GM21528 (cell line): Measurements from ENCODE around the gene ESPNL.

Experiments used
- ATAC-seq: cut with Tn5 transposase; IDR thresholded peaks from one replicate; pipeline ENCODE4 v1.9.1; 2021; ENCODE audit warnings: mild to moderate bottlenecking, moderate library complexity; ENCODE audit not compliant: unreplicated experiment, low FRiP score

ESPNL gene

DNA sequence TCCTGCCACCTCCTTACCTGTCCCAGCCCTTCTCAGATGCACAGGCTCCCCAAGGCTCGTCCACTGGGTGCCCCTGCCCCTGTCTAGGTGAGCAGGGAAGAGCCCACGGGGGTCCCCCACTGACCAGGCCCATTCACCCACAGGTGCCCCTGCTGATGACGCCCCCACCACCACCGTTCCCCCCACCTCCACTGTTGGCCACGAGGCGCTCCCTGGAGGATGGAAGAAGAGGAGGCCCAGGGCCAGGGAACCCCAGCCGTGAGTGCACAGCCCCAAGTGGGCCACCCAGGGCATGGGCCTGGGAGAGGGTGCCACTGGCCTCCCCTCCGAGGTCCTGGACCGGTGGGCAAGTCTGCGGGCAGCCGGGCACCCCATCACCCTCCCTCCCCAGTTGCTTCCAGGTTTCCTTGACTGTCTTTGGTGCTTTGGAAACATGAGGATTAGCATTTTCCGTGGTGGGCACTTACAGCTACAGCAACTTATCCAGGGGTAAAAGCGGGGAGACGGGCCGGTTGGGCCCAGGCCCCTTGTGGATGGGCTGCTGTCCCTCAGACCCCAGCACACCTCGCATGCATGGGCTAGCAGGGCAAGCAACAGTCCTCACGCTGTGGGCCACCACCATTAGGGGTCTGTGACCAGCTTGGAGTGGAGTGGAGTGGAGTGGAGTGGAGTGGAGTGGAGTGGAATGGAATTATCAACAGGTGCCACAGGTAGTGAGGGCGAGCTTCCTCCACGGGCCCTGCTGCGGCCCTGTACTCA, 25.2 kb downstream of the ESPNL start:
- ATAC-seq, result no peak

DNA sequence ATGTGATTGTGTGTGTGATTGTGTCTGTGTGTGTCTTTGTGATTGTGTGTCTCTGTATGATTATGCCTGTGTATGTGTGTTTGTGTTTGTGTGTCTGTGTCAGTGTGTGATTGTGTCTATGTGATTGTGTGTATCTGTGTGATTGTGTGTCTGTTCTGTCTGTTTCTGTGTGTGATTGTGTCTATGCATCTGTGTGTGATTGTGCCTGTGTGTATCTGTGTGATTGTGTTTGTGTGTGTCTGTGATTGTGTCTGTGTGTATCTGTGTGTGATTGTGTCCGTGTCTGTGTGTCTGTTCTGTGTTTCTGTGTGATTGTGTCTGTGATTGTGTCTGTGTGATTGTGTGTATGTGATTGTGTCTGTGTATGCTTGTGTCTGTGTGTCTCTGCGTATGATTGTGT, 26.2 kb downstream of the ESPNL start:
- no peak for ATAC-seq

- no peak for ATAC-seq
Observed at GRCh38 chr2:238126775-238127164, 26.6 kb downstream of the ESPNL start.

DNA sequence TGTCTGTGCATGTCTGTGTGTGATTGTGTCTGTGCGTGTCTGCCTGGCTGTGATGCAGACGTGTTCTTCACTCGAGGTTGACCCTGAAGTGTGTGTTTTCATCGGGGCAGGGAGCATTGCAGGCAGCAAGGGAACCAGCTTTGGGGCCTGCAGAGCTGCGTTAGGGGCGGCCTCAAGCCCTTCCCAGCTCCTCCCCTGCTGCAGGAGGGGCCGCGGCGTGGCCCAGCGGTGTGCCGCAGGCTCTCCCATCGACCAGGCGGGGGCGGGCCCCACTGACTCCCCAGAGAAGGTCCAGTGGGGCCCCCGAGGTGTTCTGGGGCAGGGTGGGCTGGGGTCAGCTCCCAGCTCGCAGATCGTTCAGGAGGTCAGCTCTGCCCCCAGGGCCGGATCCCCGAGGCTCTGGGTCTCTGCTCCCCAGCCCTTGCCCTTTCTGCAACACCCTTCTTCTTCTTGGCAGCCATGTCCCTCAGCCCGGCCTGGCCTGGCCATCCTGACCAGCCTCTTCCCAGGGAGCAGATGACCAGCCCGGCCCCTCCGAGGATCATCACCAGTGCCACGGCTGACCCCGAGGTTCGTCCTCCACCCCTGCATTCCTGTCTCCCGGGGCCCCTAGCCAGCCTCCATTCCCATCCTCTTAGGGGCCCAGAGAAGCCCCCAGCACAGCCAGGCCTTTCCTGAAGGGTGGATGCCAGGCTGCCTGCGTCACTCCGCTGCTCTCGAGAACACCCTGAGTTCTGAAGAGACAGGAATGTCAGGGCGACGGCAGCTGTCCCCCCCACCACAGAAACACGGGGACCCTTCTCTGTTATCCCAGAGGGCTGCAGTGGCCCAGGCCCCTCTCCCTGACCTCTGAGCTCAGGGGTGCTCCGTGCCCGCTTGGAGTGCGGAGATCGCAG, 27.3 kb downstream of the ESPNL start:
- ATAC-seq, result no peak

GRCh38 chr2:238128061-238128440, 27.9 kb downstream of the ESPNL start:
- ATAC-seq, result no peak

DNA sequence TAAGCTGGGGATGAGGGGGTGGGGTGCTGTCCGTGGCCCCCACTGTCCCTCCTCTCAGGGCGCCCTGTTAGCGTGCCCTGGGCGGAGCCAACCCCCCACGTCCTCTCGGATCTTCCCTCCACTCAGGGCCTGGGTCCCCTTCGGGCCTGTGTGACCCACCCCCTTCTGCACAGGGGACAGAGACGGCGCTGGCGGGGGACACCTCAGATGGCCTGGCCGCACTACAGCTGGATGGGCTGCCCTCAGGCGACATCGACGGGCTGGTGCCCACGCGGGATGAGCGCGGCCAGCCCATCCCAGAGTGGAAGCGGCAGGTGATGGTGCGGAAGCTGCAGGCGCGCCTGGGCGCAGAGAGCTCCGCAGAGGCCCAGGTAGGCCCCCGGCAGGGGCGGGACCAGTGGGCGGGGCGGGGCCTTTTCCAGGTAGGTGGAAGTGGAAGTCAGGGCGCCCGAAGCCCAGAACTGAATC, 28.4 kb downstream of the ESPNL start:
- ATAC-seq, result no peak

- ATAC-seq, result no peak
Observed at GRCh38 chr2:238129166-238130010, 29.2 kb downstream of the ESPNL start.

- ATAC-seq, result no peak
Observed at GRCh38 chr2:238130111-238130695, 30.1 kb downstream of the ESPNL start.

DNA sequence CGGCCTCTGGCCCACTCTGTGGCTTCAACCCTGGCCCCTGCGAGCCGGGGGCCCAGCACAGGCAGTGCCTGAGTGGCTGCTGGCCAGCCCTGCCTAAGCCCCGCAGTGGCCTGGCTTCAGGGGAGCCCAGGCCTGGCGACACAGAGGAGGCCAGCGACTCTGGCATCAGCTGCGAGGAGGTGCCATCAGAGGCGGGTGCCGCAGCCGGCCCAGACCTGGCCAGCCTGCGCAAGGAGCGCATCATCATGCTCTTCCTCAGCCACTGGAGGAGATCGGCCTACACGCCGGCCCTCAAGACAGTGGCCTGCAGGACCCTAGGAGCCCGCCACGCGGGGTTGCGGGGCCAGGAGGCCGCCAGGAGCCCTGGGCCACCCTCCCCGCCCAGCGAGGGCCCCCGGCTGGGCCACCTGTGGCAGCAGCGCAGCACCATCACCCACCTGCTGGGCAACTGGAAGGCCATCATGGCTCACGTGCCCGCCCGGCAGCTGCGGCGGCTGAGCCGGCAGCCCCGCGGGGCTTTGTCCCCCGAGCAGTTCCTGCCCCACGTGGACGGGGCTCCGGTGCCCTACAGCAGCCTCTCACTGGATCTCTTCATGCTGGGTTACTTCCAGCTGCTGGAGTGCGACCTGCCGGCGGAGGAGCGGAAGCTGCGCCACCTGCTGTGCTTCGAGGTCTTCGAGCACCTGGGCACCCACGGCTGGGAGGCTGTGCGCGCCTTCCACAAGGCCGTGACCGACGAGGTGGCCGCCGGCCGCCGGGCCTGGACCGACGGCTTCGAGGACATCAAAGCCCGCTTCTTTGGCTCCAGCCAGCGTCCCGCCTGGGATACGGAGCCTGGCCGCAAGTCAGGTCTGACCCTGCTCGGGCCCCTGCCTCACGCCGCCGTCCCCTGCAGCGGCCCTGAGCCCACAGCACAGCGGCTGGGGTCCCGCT, 30.8 kb downstream of the ESPNL start:
- ATAC-seq, result no peak

DNA sequence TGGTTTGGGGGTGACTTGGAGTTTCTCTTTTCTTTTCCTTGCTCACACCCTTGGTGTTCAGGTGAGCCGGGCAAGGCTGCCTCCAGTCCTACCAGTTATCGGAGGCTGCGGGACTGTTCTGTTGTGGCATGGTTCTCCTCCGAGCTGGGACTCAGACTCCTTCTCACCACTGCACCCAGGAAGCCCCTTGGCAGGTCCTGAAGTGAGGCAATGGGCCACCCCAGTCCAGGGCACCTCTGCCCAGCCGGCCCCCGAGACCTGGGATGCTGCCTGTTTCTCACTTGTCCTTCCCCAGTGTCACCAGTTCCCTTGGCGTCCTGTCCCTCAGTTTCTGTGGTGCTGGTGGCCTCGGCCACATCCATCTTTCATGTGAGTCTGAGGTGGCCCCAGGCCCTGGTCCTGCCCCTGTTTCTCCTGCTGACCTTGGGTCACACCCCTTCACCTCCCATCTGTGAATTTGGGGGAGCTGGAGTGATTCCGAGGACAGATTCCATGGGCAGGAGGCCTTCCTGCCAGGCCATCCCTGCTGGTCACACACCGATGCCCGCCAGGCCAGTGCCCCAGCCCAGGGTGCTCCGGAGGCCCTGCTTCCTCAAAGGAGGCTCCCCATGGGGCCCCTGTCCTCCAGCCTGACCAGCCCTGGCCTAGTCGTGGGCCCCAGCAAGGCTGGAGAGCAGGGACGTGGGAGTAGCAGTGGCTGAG, 31.8 kb downstream of the ESPNL start:
- no peak for ATAC-seq

- no peak for ATAC-seq
Observed at GRCh38 chr2:238132463-238133450, 32.6 kb downstream of the ESPNL start.

- no peak for ATAC-seq
Observed at GRCh38 chr2:238133499-238134392, 33.6 kb downstream of the ESPNL start.

- ATAC-seq, result no peak
Observed at GRCh38 chr2:238134393-238134785, 34.2 kb downstream of the ESPNL start.

- ATAC-seq, result no peak
Observed at GRCh38 chr2:238135601-238136150, 35.5 kb downstream of the ESPNL start.

DNA sequence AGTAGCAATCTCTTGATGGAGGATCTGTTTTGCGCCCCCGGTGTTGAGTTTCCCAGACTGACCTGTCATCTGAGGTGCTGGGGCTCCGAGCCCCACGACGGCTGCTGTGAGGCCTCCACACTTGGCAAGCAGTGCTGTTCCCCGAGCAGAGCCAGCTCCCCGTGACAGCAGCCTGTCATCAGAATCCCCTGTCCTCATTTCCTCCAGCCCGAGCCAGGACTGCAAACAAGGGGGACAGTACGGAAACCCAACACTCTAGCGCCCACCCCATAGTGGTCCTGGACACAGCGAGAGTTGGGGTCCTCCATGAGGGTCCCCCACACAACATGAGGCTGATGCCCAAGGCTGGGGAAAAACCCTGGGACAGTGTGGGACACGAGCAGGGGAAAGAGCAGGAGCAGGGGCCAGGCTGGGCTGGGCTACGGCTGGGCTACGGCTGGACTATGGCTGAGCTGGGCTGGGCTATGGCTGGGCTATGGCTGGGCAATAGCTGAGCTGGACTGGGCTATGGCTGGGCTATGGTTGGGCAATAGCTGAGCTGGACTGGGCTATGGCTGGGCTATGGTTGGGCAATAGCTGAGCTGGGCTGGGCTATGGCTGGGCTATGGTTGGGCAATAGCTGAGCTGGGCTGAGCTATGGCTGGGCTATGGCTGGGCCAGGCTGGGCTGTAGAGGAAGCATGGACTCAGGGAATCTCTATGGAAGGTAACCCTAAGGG, 36.8 kb downstream of the ESPNL start:
- ATAC-seq, result no peak

GRCh38 chr2:238137885-238138284, 37.7 kb downstream of the ESPNL start:
- ATAC-seq, result no peak
